GM12874 (cell line): Measurements from ENCODE around the gene STEEP1.
A peak's percentile ranks its signal among the peaks of the same experiment; 100 is the strongest.

Source experiments
- TF ChIP-seq, protein P1 (sequence below): IDR thresholded peaks from 2 replicates; pipeline ENCODE4 v1.5.1; 2011; ENCODE audit warnings: low read depth, mild to moderate bottlenecking, control low read depth, low read length, moderate library complexity; ENCODE audit not compliant: insufficient read depth

STEEP1 gene

DNA sequence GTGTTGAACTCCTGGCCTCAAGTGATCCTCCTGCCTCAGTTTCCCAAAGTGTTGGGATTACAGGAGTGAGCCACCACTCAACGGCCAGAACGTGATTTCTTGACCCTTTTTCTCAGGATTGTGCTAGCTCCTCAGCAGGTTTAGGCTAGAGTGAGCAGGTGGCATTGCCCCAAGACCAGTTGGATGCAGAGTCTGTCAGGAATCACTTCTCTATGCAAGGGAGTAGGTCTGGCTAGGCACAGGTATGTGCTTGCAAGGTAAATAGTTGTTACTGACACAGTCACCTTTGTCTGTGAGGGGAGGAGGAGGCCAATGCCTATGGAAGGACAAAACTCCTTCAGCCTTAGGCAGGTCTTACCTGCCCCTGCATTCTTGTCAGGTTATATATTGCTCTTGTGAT lies 72.7 kb downstream of the STEEP1 start:
- TF ChIP-seq, protein P1, sequence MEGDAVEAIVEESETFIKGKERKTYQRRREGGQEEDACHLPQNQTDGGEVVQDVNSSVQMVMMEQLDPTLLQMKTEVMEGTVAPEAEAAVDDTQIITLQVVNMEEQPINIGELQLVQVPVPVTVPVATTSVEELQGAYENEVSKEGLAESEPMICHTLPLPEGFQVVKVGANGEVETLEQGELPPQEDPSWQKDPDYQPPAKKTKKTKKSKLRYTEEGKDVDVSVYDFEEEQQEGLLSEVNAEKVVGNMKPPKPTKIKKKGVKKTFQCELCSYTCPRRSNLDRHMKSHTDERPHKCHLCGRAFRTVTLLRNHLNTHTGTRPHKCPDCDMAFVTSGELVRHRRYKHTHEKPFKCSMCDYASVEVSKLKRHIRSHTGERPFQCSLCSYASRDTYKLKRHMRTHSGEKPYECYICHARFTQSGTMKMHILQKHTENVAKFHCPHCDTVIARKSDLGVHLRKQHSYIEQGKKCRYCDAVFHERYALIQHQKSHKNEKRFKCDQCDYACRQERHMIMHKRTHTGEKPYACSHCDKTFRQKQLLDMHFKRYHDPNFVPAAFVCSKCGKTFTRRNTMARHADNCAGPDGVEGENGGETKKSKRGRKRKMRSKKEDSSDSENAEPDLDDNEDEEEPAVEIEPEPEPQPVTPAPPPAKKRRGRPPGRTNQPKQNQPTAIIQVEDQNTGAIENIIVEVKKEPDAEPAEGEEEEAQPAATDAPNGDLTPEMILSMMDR, result no peak

DNA sequence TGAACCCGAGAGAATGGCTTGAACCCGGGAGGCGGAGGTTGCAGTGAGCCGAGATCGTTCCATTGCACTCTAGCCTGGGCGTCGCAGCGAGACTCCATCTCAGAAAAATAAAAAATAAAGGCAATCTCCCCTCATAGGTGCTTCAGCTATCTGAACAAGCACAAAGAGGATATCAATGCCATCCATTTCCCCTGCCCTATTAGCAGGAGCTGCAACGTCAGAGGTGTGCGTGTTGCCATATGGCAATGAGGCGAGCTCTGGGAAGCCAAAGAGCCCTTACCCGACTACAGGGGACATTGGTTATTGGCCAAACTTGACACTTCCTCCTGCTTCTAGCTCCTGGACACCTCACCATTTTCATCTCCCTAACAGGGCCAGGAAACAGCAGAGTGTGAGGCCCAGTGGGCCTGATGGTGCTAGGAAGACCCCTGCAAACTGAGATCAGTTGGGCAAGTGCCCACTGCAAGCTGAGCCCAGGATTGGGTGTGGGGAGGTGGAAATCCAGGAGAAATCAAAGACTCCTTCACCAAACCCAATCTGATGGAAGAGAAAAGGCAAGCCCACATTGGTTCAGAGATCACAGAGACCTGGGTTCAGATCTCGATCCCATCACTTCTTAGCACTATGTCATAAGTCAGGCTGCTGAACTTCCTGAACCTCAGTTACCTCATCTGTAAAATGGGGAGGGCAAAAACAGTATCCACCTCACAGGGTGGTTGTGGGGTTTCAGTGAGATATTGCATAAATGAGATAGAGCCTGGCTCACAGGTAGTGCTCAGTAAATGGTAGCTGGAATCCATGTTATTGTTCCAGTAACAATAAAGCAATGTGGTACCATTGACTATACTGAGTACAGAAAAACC lies 75.8 kb downstream of the STEEP1 start:
- TF ChIP-seq, protein P1, result no peak

DNA sequence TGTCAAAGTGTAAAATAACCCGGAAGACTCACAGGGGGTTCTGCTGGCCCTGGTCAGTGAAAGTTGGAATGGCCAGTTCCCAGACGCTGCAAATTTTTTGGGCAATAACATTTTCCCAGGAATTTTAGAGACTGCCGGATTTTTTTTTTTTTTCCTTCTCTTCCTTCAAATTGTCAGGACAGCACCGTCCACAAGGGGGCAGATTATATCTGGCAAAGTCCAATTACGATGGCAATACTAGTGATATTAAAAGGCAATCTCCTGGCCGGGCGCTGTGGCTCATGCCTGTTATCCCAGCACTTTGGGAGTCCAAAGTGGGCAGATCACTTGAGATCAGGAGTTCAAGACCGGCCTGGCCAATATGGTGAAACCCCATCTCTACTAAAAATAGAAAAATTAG lies 76.5 kb downstream of the STEEP1 start:
- TF ChIP-seq, protein P1, result peak; percentile 39; the same call in 1 of the 2 replicates
